ENCODE results near the gene WDR81. TPM values are rescaled to one million over a fixed set of nuclear protein-coding genes. Genes with fewer than 3 reads are reported as not detected.

The WDR81 gene
- total and polyA plus RNA-seq, 4 donors = 26.0 to 51.9 (median 33.2) TPM

- no peaks in the 10 kb centered on the region for H3K9me3 ChIP-seq (ENCODE audit: control insufficient read depth in 4 of 4, insufficient read depth in 3 of 4, low read length in 3 of 4)
- 38 to 45% methylated on average over 7 of the region's 7 CpGs for WGBS, 2 donors
- TF ChIP-seq, protein P1, sequence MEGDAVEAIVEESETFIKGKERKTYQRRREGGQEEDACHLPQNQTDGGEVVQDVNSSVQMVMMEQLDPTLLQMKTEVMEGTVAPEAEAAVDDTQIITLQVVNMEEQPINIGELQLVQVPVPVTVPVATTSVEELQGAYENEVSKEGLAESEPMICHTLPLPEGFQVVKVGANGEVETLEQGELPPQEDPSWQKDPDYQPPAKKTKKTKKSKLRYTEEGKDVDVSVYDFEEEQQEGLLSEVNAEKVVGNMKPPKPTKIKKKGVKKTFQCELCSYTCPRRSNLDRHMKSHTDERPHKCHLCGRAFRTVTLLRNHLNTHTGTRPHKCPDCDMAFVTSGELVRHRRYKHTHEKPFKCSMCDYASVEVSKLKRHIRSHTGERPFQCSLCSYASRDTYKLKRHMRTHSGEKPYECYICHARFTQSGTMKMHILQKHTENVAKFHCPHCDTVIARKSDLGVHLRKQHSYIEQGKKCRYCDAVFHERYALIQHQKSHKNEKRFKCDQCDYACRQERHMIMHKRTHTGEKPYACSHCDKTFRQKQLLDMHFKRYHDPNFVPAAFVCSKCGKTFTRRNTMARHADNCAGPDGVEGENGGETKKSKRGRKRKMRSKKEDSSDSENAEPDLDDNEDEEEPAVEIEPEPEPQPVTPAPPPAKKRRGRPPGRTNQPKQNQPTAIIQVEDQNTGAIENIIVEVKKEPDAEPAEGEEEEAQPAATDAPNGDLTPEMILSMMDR (IDR thresholded peaks at IDR 0.05; ENCODE audit: control extremely low read depth, extremely low read depth) = no peak
- no peak overlapping the region for H3K27ac ChIP-seq (ENCODE audit: low read depth in 1 of 2, low read length in 1 of 2)
- H3K9ac ChIP-seq (ENCODE audit: insufficient read depth in 1 of 2, low read length in 2 of 2) = peak overlapping the region in 1 of 2 donors; percentile 55
- H3K4me1 ChIP-seq (ENCODE audit: control insufficient read depth in 5 of 5, insufficient read depth in 5 of 5, low read length in 5 of 5) = peaks cover 0 to 22% (median 12%) of the 10 kb centered on the region in 5 donors
- DNase-seq (peak; percentile 86 to 91 (median 90)), ATAC-seq (ENCODE audit: insufficient read depth, low FRiP score) (no peak)
- H3K36me3 ChIP-seq (ENCODE audit: control insufficient read depth in 4 of 4, insufficient read depth in 4 of 4, low read length in 4 of 4) = peaks cover 4 to 15% (median 8%) of the 10 kb centered on the region in 4 donors
- no peaks in the 10 kb centered on the region for H3K27me3 ChIP-seq (ENCODE audit: control insufficient read depth in 3 of 3, insufficient read depth in 3 of 3, low read length in 2 of 3)
- H3K4me3 ChIP-seq = no peak overlapping the region
These were observed 49.2 kb downstream of the WDR81 start for GRCh38 chr17:1773696-1774181.

DNA sequence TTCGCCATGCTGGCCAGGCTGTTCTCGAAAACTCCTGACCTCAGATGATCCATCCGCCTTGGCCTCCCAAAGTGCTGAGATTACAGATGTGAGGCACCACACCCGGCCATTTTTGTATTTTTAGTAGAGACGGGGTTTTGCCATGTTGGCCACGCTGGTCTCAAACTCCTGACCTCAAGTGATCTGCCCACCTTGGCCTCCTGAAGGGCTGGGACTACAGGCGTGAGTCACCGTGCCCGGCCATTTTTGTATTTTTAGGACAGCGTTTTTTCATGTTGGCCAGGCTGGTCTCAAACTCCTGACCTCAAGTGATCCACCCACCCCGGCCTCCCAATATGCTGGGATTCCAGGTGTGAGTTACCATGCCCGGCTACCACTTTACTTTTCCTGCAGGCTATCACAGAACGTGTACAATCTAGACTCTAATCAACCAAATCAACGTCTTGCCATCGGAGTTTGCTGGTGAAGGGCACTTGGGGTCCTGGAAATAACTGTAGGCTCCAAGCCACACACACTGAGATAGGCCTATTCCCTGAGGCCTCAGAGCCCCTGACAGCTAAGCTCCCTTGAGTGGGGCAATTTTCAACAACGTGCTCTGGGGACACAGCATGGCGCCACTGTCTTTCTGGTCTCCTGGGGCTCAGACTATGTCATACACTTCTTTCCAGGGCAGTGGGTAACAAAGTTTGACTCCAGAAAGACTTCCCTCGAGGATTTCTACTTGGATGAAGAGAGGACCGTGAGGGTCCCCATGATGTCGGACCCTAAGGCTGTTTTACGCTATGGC is 50.1 kb downstream of the WDR81 start:
- TF ChIP-seq, protein P1 (IDR thresholded peaks at IDR 0.05; ENCODE audit: control extremely low read depth, extremely low read depth) = no peak
- DNase-seq = no peak
- H3K9ac ChIP-seq (ENCODE audit: insufficient read depth in 1 of 2, low read length in 2 of 2) = peak overlapping the region; percentile 11 to 55

DNA sequence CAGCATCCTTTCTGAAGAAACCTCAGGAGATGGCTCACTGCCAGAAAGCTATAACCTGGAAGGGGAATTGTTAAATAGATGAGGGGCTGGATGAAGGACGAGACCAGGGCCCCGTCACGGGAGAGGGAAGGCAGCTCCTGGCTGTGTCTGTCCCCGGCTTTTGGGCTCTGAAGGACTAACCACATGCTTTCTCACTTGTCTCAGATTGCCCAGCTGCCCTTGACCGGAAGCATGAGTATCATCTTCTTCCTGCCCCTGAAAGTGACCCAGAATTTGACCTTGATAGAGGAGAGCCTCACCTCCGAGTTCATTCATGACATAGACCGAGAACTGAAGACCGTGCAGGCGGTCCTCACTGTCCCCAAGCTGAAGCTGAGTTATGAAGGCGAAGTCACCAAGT is 51.8 kb downstream of the WDR81 start:
- peaks cover 4 to 19% (median 10%) of the 10 kb centered on the region in 4 donors for H3K36me3 ChIP-seq (ENCODE audit: control insufficient read depth in 4 of 4, insufficient read depth in 4 of 4, low read length in 4 of 4)
- DNase-seq (no peak), ATAC-seq (ENCODE audit: insufficient read depth, low FRiP score) (no peak)
- peaks cover 0 to 26% (median 17%) of the 10 kb centered on the region in 5 donors for H3K4me1 ChIP-seq (ENCODE audit: control insufficient read depth in 5 of 5, insufficient read depth in 5 of 5, low read length in 5 of 5)
- no peaks in the 10 kb centered on the region for H3K27me3 ChIP-seq (ENCODE audit: control insufficient read depth in 3 of 3, insufficient read depth in 3 of 3, low read length in 2 of 3)
- peak overlapping the region in 1 of 2 donors; percentile 17 for H3K27ac ChIP-seq (ENCODE audit: low read depth in 1 of 2, low read length in 1 of 2)
- WGBS, 2 donors = 92 to 96% methylated on average over 10 of the region's 10 CpGs
- no peaks in the 10 kb centered on the region for H3K9me3 ChIP-seq (ENCODE audit: control insufficient read depth in 4 of 4, insufficient read depth in 3 of 4, low read length in 3 of 4)
- H3K9ac ChIP-seq (ENCODE audit: insufficient read depth in 1 of 2, low read length in 2 of 2) = no peak overlapping the region
- H3K4me3 ChIP-seq = no peak overlapping the region
- TF ChIP-seq, protein P1 (IDR thresholded peaks at IDR 0.05; ENCODE audit: control extremely low read depth, extremely low read depth) = no peak

More for the DNA sequence above, 50.1 kb downstream of the WDR81 start:
- H3K9me3 ChIP-seq (ENCODE audit: control insufficient read depth in 4 of 4, insufficient read depth in 3 of 4, low read length in 3 of 4) = no peaks in the 10 kb centered on the region
- no peak overlapping the region for H3K4me3 ChIP-seq
- peaks cover 0 to 24% (median 12%) of the 10 kb centered on the region in 5 donors for H3K4me1 ChIP-seq (ENCODE audit: control insufficient read depth in 5 of 5, insufficient read depth in 5 of 5, low read length in 5 of 5)
- WGBS, 2 donors = 94 to 95% methylated on average over 21 of the region's 21 CpGs
- no peak overlapping the region for H3K27ac ChIP-seq (ENCODE audit: low read depth in 1 of 2, low read length in 1 of 2)
- peaks cover 4 to 15% (median 8%) of the 10 kb centered on the region in 4 donors for H3K36me3 ChIP-seq (ENCODE audit: control insufficient read depth in 4 of 4, insufficient read depth in 4 of 4, low read length in 4 of 4)
- ATAC-seq (ENCODE audit: insufficient read depth, low FRiP score) = no peak
- H3K27me3 ChIP-seq (ENCODE audit: control insufficient read depth in 3 of 3, insufficient read depth in 3 of 3, low read length in 2 of 3) = no peaks in the 10 kb centered on the region

Data from lung (tissue), 12 donors.